Mesothelial cell of epicardium (in vitro differentiated cells): Measurements from ENCODE around the gene BCL6B. TPM values are rescaled to one million over a fixed set of nuclear protein-coding genes. Genes with fewer than 3 reads are reported as not detected.

Source experiments
- DNase-seq, 2 experiments: peaks; one replicate each; pipeline ENCODE4 v3.0.0; 2021; ENCODE audit warnings: low spot score in 2 of 2; ENCODE audit not compliant: unreplicated experiment in 2 of 2
- H3K27ac Mint-ChIP-seq: 2 replicates; pipeline ENCODE4 v1.8.0; 2021; ENCODE audit warnings: mixed read lengths
- H3K27me3 Mint-ChIP-seq: 2 replicates; pipeline ENCODE4 v1.8.0; 2021; ENCODE audit warnings: low read depth, mixed read lengths
- H3K36me3 Mint-ChIP-seq: 2 replicates; pipeline ENCODE4 v1.8.0; 2021; ENCODE audit warnings: mixed read lengths
- H3K4me1 Mint-ChIP-seq: 2 replicates; pipeline ENCODE4 v1.8.0; 2021; ENCODE audit warnings: mixed read lengths
- H3K4me3 Mint-ChIP-seq: 2 replicates; pipeline ENCODE4 v1.8.0; 2021; ENCODE audit warnings: mild to moderate bottlenecking, moderate library complexity, mixed read lengths
- H3K9me3 Mint-ChIP-seq: 2 replicates; pipeline ENCODE4 v1.8.0; 2021; ENCODE audit warnings: mixed read lengths
- CTCF ChIP-seq: fragments of 200-600 bp; sonication (generic); IDR thresholded peaks from one replicate; pipeline ENCODE4 v1.5.0; 2021; ENCODE audit warnings: antibody characterized with exemption; ENCODE audit not compliant: unreplicated experiment
- total RNA-seq: library from RNA; stranded (reverse); gene quantifications from 3 replicates; pipeline ENCODE4 v1.2.1, GENCODE V29; 2021

BCL6B gene
- total RNA-seq, 1 donor from 2014 or later = not detected

GRCh38 chr17:7029096-7029495 lies 6.2 kb downstream of the BCL6B start:
- no peaks in the 10 kb centered on the region for H3K36me3 Mint-ChIP-seq
- peaks cover 21% of the 10 kb centered on the region for H3K27me3 Mint-ChIP-seq
- H3K27ac Mint-ChIP-seq = no peak overlapping the region
- no peaks in the 10 kb centered on the region for H3K9me3 Mint-ChIP-seq
- DNase-seq = no peak
- TF ChIP-seq CTCF = no peak
- H3K4me3 Mint-ChIP-seq = no peak overlapping the region
- H3K4me1 Mint-ChIP-seq = no peaks in the 10 kb centered on the region

GRCh38 chr17:7029659-7030058 lies 6.8 kb downstream of the BCL6B start:
- DNase-seq = no peak
- Mint-ChIP-seq H3K4me1 (no peaks in the 10 kb centered on the region), H3K27ac (no peak overlapping the region), H3K27me3 (peaks cover 15% of the 10 kb centered on the region), H3K4me3 (no peak overlapping the region), H3K9me3 (no peaks in the 10 kb centered on the region), H3K36me3 (no peaks in the 10 kb centered on the region)
- TF ChIP-seq CTCF = no peak

- Mint-ChIP-seq H3K4me1 (peaks cover 20% of the 10 kb centered on the region), H3K36me3 (no peaks in the 10 kb centered on the region), H3K9me3 (no peaks in the 10 kb centered on the region), H3K27me3 (no peaks in the 10 kb centered on the region), H3K27ac (peak overlapping the region; percentile 89), H3K4me3 (peak overlapping the region; percentile 84)
- no peak for DNase-seq
- TF ChIP-seq CTCF = no peak
Observed at GRCh38 chr17:7034955-7035590, 12.2 kb downstream of the BCL6B start.

DNA sequence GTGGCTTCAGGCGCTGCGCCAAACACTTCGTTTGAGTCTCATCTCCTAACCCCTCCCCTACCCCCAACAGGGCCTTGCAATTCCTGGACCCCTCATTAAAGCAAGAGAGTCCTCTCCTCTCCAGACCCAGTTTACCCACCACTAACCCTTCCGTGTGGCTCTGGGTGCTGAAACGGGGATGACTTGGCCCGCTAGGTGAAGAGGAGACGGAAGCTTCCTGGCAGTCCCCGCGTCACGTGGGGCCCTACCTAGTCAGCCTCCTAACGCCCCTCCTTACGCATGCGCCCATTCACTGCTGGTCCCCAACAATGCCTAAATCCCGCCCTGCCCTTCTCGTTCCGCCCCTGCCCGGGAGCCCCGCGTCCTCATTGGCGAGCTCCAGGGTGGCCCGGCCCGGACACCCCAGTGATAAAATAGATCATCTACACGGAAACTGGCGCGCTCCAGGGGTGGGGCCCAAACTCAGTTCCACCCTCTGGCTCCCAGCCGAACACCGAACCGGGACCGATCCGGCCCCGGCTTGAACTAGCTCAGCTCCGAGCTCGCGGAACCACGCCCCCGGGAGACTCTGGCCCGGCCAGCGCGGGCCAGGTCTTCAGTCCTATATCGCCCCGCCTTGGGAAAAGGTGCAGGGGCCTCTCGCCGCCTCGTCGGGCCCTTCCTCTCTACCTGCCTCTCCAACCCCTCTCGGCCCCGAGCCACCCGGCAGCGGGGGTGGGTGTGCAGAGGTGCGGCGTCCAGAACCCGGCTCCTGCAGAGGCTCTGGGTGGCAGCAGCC lies 12.9 kb downstream of the BCL6B start, which contains the start of gene SLC16A13:
Gene SLC16A13, plus strand, starts transcription at position 425 of the 778 bp plus-strand sequence. CDS start 368 bp downstream, outside the sequence.
- Mint-ChIP-seq H3K9me3 (no peaks in the 10 kb centered on the region), H3K27ac (peak within 1 kb of the TSS; percentile 89), H3K36me3 (no peaks in the 10 kb centered on the region), H3K4me3 (peak within 1 kb of the TSS; percentile 84), H3K27me3 (no peaks in the 10 kb centered on the region), H3K4me1 (peaks cover 20% of the 10 kb centered on the region)
- no peak for TF ChIP-seq CTCF
- peak; percentile 90 to 92 for DNase-seq

- no peak for TF ChIP-seq CTCF
- H3K27me3 Mint-ChIP-seq = peaks cover 16% of the 10 kb centered on the region
- H3K27ac Mint-ChIP-seq = no peak overlapping the region
- peaks cover 33% of the 10 kb centered on the region for H3K4me1 Mint-ChIP-seq
- DNase-seq = no peak
- no peaks in the 10 kb centered on the region for H3K36me3 Mint-ChIP-seq
- H3K9me3 Mint-ChIP-seq = no peaks in the 10 kb centered on the region
- peak overlapping the region; percentile 24 for H3K4me3 Mint-ChIP-seq
Observed at GRCh38 chr17:7038025-7038862, 15.4 kb downstream of the BCL6B start.
